Measurements from ENCODE around the gene PPTC7.

The PPTC7 gene

DNA sequence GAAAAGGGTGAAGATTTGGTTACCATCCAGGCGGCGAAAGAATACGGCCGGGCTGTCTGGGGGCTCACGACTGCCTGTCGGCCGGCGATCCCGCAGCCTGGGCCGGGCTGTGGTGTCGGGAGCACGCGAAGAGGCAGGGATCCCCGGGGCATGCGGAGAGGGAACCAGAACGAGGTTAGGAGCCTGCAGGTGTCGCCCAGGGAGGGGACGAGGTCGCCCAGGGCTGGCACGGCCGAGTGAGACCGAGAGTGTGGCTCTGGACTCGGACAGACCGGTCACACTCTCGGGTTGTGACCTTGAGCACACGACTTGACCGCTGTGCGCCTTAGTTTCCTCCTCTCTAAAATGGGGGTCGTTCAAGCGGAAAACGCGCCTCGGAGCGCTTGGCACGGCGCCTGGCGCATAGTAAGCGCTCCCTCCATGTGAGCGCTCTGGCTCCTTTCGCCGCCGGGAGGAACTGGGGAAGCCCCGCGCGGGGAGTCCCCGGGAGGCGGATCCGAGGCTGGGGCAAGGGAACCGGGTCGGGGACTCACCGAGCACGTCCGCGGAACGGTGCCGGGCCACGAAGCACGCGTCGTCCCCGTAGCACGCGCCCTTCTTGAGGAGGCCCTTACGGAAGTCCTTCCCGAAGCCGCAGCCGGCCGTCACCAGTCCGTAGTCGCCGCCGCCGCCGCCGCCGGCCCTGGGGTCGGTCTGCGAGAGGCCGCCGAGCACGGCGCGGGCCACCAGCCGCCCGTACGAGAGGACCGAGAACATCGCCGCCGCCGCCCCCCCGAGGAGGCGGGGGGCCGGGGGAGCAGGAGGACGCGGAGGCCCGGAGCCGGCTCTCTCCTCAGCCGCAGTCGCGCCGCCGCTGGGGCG, 612 bp downstream of the PPTC7 start:
- DNase-seq (ENCODE audit: low spot score), result peak; percentile 62
- no peak for TF ChIP-seq CTCF (IDR thresholded peaks at IDR 0.05; ENCODE audit: extremely low read depth, missing control alignments)

GRCh38 chr12:110581931-110582275, 1.2 kb downstream of the PPTC7 start:
- no peak for DNase-seq (ENCODE audit: low spot score)
- TF ChIP-seq CTCF (IDR thresholded peaks at IDR 0.05; ENCODE audit: extremely low read depth, missing control alignments), result no peak

DNA sequence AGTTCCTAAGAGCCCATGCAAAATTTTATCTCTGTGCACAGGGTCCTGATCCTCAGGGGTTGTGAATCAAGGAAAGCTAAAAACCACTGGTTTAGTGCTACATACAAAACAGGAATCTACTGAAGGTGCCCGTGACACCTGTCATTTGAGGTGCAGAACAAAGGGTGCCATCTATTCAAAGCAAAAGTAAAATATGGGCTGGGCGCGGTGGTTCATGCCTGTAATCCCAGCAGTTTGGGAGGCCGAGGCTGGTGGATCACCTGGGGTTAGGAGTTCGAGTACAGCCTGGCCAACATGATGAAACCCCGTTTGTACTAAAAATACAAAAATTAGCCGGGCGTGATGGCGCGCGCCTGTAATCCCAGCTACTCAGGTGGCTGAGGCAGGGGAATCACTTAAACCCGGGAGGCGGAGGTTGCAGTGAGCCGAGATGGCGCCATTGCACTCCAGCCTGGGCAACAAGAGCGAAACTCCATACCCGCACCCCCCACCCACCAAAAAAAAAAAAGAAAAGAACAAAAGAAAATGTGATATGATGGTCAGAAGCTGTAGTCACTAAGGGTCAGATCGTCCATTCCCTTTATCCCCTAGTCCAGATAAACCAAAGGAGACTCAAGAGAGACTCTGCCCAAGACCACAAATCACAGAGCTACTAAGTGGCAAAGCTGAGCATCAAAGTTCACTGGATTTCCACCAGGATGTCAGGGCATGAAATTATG, 3.4 kb downstream of the PPTC7 start:
- TF ChIP-seq CTCF (IDR thresholded peaks at IDR 0.05; ENCODE audit: extremely low read depth, missing control alignments), result no peak
- DNase-seq (ENCODE audit: low spot score), result no peak

DNA sequence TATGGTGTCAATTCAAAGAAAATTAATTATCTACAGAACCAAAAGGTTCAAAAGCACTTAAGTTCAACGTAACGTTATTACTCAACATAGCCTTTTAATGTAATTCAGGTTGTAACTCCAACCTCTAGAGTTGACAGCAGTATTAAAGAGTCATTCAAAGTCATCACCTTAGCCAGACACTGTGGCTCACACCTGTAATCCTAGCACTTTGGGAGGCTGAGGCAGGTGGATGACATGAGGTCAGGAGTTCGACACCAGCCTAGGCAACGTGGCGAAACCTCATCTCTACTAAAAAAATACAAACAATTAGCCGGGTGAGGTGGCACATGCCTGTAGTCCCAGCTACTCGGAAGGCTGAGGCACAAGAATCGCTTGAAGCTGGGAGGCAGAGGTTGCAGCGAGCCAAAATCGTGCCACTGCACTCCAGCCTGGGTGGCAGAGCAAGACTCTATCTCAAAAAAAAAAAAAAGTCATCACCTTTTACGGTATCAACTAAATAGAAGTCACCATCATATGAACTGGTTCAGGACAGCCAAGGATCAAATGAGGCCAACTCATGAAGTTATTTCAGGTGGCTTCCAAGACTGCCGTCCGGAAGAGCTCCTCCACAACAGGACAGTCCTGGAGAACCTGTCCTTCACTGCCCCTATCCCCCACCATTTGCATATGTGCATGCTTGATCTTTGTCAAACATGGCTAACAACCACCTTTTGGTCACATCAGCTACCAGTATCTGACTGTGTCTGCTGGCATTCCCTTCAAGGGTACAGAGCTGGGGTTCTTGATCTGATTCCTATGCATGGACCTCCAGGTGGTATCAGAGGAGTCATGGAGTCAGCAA, 4.2 kb downstream of the PPTC7 start:
- TF ChIP-seq CTCF (IDR thresholded peaks at IDR 0.05; ENCODE audit: extremely low read depth, missing control alignments), result no peak
- DNase-seq (ENCODE audit: low spot score), result no peak

DNA sequence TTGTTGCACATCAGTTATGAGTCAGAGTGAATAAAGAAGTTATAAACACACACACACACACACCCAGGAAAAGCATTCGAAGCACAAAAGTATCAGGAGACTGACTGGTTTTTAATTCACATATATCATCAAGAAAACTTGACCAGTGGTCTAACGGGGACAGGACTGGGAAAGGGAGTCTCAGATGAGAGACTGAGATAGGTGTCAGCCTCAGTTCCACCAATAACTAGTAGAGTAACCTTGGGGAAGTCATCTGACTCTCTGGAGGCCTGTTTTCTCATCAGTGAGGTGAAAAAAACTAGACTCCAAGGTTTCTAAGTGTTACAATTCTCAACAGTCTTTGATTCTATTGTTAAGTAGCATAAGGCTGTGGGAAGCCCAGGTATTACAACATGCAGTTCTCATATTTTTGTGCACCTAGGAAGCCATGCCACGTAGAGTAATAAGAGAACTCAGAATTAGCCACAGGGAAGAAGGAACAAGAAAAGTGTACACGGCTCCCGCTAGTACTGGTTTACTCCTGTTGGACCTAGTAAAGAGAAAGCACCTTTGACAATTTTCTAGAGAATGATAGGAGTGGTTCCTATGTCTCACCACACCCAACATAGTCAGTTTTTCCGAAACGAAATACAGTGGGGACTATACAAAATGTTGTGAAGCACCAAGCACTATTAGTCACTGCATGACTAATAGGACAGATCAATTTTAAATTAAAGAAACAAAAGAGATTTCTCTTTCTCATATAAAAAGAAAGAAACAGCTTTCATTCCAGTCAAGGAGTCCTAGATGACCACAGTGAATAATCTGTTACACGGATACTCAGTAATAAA, 5.0 kb downstream of the PPTC7 start:
- TF ChIP-seq CTCF (IDR thresholded peaks at IDR 0.05; ENCODE audit: extremely low read depth, missing control alignments), result no peak
- peak; percentile 62 for DNase-seq (ENCODE audit: low spot score)

DNA sequence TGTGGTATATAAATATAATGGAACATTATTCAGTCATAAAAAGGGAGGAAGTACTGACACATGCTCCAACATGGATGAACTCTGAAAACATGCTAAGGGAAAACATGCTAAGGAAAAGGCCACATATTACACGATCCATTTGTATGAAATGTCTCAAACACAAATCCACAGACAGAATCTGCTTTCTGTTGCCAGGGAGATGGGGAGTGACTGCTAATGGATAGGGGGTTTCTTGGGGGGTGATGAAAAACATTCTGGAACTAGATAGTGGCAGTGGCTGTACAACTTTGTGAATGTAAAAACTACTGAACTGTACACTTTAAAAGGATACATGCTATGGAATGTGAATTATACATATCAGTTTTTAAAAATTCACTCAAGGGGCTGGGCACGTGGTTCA, 6.6 kb downstream of the PPTC7 start:
- no peak for TF ChIP-seq CTCF (IDR thresholded peaks at IDR 0.05; ENCODE audit: extremely low read depth, missing control alignments)
- DNase-seq (ENCODE audit: low spot score), result no peak
